ENCODE results near the gene E2F6.

- TF ChIP-seq EZH2 (IDR thresholded peaks at IDR 0.05; ENCODE audit: insufficient read depth, poor library complexity, severe bottlenecking) (no peak), EZH2phosphoT487 (IDR thresholded peaks at IDR 0.05; ENCODE audit: insufficient read depth, low read depth) (no peak)
Observed at GRCh38 chr2:11407413-11407812, 58.5 kb downstream of the E2F6 start.
